K562 (cell line): ENCODE measurements around the gene DDX60. TPM values are rescaled to one million over a fixed set of nuclear protein-coding genes. Genes with fewer than 3 reads are reported as not detected.

Experiments
- ATAC-seq: fragments of 200-7000 bp; cut with Tn5 transposase; 3 replicates; pipeline ENCODE4 v1.9.1; 2020; ENCODE audit warnings: moderate library complexity
- BruUV-seq: library from RNA; stranded (reverse); fragments of 400-500 nt; replicated peaks from 2 replicates; lab custom pipeline; 2021; lab: Mats Ljungman, UMichigan
- CTCF ChIA-PET: fragments of 300-600 bp; formaldehyde crosslinking; extraction: SDS; loops from one replicate; lab custom pipeline; 2021; ENCODE audit warnings: low intra/inter-chr PET ratio; lab: Yijun Ruan, JAX
- POLR2A ChIA-PET: fragments of 300-600, 350-650 bp; sonication (Branson Sonifier 250); formaldehyde crosslinking; extraction: SDS; loops from one replicate; lab custom pipeline; 2021; ENCODE audit warnings: antibody characterized with exemption, inconsistent platforms; lab: Yijun Ruan, JAX
- DNase-seq, 4 experiments: peaks; one replicate each; pipeline versions ENCODE4 v3.0.0 to v3.0.0-alpha.2; 2011 to 2018; ENCODE audit warnings: low spot score in 3 of 4, mixed read lengths in 3 of 4; ENCODE audit errors: extremely low read depth in 1 of 4
- FAIRE-seq: peaks from 2 replicates; lab custom pipeline; 2011; peaks lifted over from hg19 to GRCh38; lab: Jason Lieb, UNC
- H2AFZ ChIP-seq: 2 replicates; pipeline ENCODE4 v1.6.0; 2011; ENCODE audit warnings: low read depth, low read length, control low read depth, inconsistent platforms
- H3K27ac ChIP-seq: fragments of 200-600 bp; 3 replicates; pipeline ENCODE4 v1.8.0; 2011; ENCODE audit warnings: low read depth, mild to moderate bottlenecking, control low read depth, inconsistent platforms, low read length, moderate library complexity, mixed read lengths; ENCODE audit errors: extremely low read depth
- H3K27me3 ChIP-seq, 2 experiments: fragments of 300-600 bp in 1 of 2; 2 replicates in 1 of 2; 3 replicates in 1 of 2; pipeline versions ENCODE4 v1.6.0 to v1.8.0; 2011; ENCODE audit warnings: inconsistent platforms in 2 of 2, low read length in 2 of 2, mild to moderate bottlenecking in 1 of 2, mixed read lengths in 1 of 2, moderate library complexity in 1 of 2; ENCODE audit not compliant: control insufficient read depth in 2 of 2, insufficient read depth in 2 of 2
- H3K36me3 ChIP-seq: fragments of 300-600 bp; 3 replicates; pipeline ENCODE4 v1.8.0; 2011; ENCODE audit warnings: mild to moderate bottlenecking, low read length, inconsistent platforms; ENCODE audit not compliant: control insufficient read depth, insufficient read depth
- H3K4me1 ChIP-seq, 2 experiments: fragments of 200-600 bp in 1 of 2; replicated peaks in 1 of 2; 2 replicates in 1 of 2; 3 replicates in 1 of 2; pipeline versions ENCODE4 v1.5.1 to v1.8.0; 2011; ENCODE audit warnings: inconsistent platforms in 2 of 2, low read length in 2 of 2, mild to moderate bottlenecking in 1 of 2, mixed read lengths in 1 of 2, moderate library complexity in 1 of 2; ENCODE audit not compliant: control insufficient read depth in 2 of 2, insufficient read depth in 2 of 2
- H3K4me2 ChIP-seq: 2 replicates; pipeline ENCODE4 v1.6.1; 2011; ENCODE audit warnings: low read length, control low read depth, inconsistent platforms, mixed read lengths; ENCODE audit not compliant: insufficient read depth
- H3K4me3 ChIP-seq: fragments of 200-600 bp; sonication (generic), shearing (Covaris generic); 2 replicates; pipeline ENCODE4 v1.5.1; 2016; ENCODE audit warnings: control low read depth, inconsistent platforms
- H3K79me2 ChIP-seq: fragments of 200-600 bp; 3 replicates; pipeline ENCODE4 v1.8.0; 2011; ENCODE audit warnings: low read length, inconsistent platforms; ENCODE audit not compliant: control insufficient read depth, insufficient read depth
- H3K9ac ChIP-seq, 2 experiments: 2 replicates each; pipeline versions ENCODE4 v1.6.0 to v1.6.1; 2011; ENCODE audit warnings: low read depth in 2 of 2, low read length in 2 of 2, control low read depth in 1 of 2, inconsistent platforms in 1 of 2, mild to moderate bottlenecking in 1 of 2, mixed read lengths in 1 of 2; ENCODE audit not compliant: insufficient read depth in 1 of 2
- H3K9me1 ChIP-seq: one replicate; pipeline ENCODE4 v1.6.0; 2011; ENCODE audit warnings: inconsistent platforms, mild to moderate bottlenecking, low read length, moderate library complexity; ENCODE audit not compliant: control insufficient read depth, insufficient read depth
- H3K9me3 ChIP-seq: replicated peaks from 2 replicates; pipeline ENCODE4 v1.5.1; 2011; ENCODE audit warnings: low read depth, low read length, inconsistent platforms; ENCODE audit not compliant: control insufficient read depth, insufficient read depth
- H4K20me1 ChIP-seq: replicated peaks from 2 replicates; pipeline ENCODE4 v1.6.1; 2011; ENCODE audit warnings: low read length, inconsistent platforms, mixed read lengths; ENCODE audit not compliant: control insufficient read depth, insufficient read depth
- BHLHE40 ChIP-seq: IDR thresholded peaks from 2 replicates; pipeline ENCODE4 v1.6.1; 2011; ENCODE audit warnings: low read length, improper control_type of control experiment
- CBFA2T3 ChIP-seq: fragments of 450-650 bp; IDR thresholded peaks from 2 replicates; pipeline ENCODE4 v1.6.1; 2017
- CBFB ChIP-seq: sonication (generic); formaldehyde crosslinking; IDR thresholded peaks from 2 replicates; pipeline ENCODE4 v1.4.0; 2020; ENCODE audit warnings: mild to moderate bottlenecking, missing genetic modification reagents
- CBX1 ChIP-seq: sonication (generic); IDR thresholded peaks from 2 replicates; pipeline ENCODE4 v1.6.1; 2016; ENCODE audit warnings: antibody characterized with exemption, low read depth, mild to moderate bottlenecking
- FOSL1 ChIP-seq: fragments of 200-800 bp; sonication (Bioruptor generic); conservative IDR thresholded peaks from 2 replicates; pipeline ENCODE4 v1.6.1; 2016; ENCODE audit warnings: missing genetic modification characterization, missing compliant biosample characterization
- NR2C2 ChIP-seq, 2 experiments: fragments of 200-800 bp in 1 of 2; sonication (Bioruptor generic) in 1 of 2; sonication (generic) in 1 of 2; formaldehyde crosslinking in 1 of 2; IDR thresholded peaks; 2 replicates each; pipeline versions ENCODE4 v1.6.1 to v1.8.0; 2016 to 2022; ENCODE audit warnings: mild to moderate bottlenecking in 1 of 2, missing compliant biosample characterization in 1 of 2, missing genetic modification characterization in 1 of 2, missing genetic modification reagents in 1 of 2
- POU5F1 ChIP-seq: fragments of 150-350 bp; IDR thresholded peaks from 2 replicates; pipeline ENCODE4 v1.6.1; 2014; ENCODE audit warnings: borderline replicate concordance, low read length, low read depth, mild to moderate bottlenecking; ENCODE audit not compliant: partially characterized antibody
- RNF219 ChIP-seq: fragments of 250-450 bp; sonication (Bioruptor Pico); IDR thresholded peaks from 2 replicates; pipeline ENCODE4 v1.5.0; 2022; ENCODE audit warnings: mild to moderate bottlenecking
- SMARCB1 ChIP-seq: IDR thresholded peaks from 2 replicates; pipeline ENCODE4 v1.6.1; 2011; ENCODE audit warnings: improper control_type of control experiment, low read depth; ENCODE audit not compliant: insufficient read length
- THRA ChIP-seq: fragments of 450-650 bp; IDR thresholded peaks from 2 replicates; pipeline ENCODE4 v1.6.1; 2017; ENCODE audit warnings: mild to moderate bottlenecking, moderate library complexity
- ZNF41 ChIP-seq: fragments of 250-450 bp; sonication (Bioruptor Pico); conservative IDR thresholded peaks from 2 replicates; pipeline ENCODE4 v1.4.0; 2020; ENCODE audit warnings: mild to moderate bottlenecking
- ZNF668 ChIP-seq: fragments of 250-450 bp; sonication (Bioruptor Pico); IDR thresholded peaks from 2 replicates; pipeline ENCODE4 v1.8.0; 2022; ENCODE audit warnings: mild to moderate bottlenecking, inconsistent platforms
- ZNF766 ChIP-seq: fragments of 200-800 bp; sonication (Bioruptor generic); conservative IDR thresholded peaks from 2 replicates; pipeline ENCODE4 v1.6.1; 2016; ENCODE audit warnings: missing genetic modification characterization, missing compliant biosample characterization
- ZNF785 ChIP-seq: fragments of 250-450 bp; sonication (Bioruptor Pico); IDR thresholded peaks from 2 replicates; pipeline ENCODE4 v1.4.0; 2020; ENCODE audit warnings: mild to moderate bottlenecking
- WGBS: fragments of 100-300 bp; shearing (Covaris generic); methylation state at CpG from one replicate; pipeline ENCODE4 v1.1.6; 2016; ENCODE audit warnings: low coverage, mixed read lengths; ENCODE audit not compliant: insufficient coverage; ENCODE audit errors: missing lambda C conversion rate; 5-methylcytosine and 5-hydroxymethylcytosine counted together
- in situ Hi-C: fragments of 300-500 bp; cut with MboI; formaldehyde crosslinking; loops from 4 replicates; pipeline ENCODE4 v1.15.0; 2018; ENCODE audit warnings: inconsistent platforms, mixed read lengths
- intact Hi-C: fragments of 100-400 bp; cut with micrococcal nuclease; formaldehyde crosslinking; loops from 2 replicates; pipeline ENCODE4 v1.14.2; 2022
- polyA plus RNA-seq, 8 experiments: library from polyadenylated mRNA; depleted of rRNA in 4 of 8; stranded (reverse) in 5 of 8; unstranded in 3 of 8; fragments of >200 nt; fragmentation: Nextera tagmentation in 2 of 8; fragmentation: Illumina TruSeq in 1 of 8; extraction: Ambion mirVana in 2 of 8; extraction: Trizol in 1 of 8; gene quantifications; 2 replicates each; pipeline versions ENCODE4 v1.2.1 to v1.2.3, GENCODE V29; 2011 to 2014; ENCODE audit warnings: inconsistent platforms in 1 of 8, missing spikeins in 1 of 8
- total RNA-seq, 7 experiments: library from RNA; depleted of rRNA in 6 of 7; stranded (reverse); fragments of >200 nt in 6 of 7; fragmentation: Illumina TruSeq in 2 of 7; extraction: Trizol in 2 of 7; gene quantifications; 2 replicates each; pipeline versions ENCODE4 v1.2.1 to v1.2.3, GENCODE V29; 2011 to 2021; ENCODE audit warnings: low replicate concordance in 1 of 7

The DDX60 gene
- total and polyA plus RNA-seq, 9 of the 15 experiments (the other 6 are each of a cell fraction or from before 2014, with no cell fraction given), result 0.06 to 0.25 (median 0.13) TPM

GRCh38 chr4:168319486-168320019 lies 1.0 kb upstream of the DDX60 start:
- FAIRE-seq, result no peak
- CTCF ChIA-PET, result no interaction called here
- no peak overlapping the region for H3K4me3 ChIP-seq
- intact Hi-C loops, result no loop called here
- TF ChIP-seq BHLHE40 (no peak), THRA (no peak), ZNF668 (no peak)
- TF ChIP-seq, all 486 proteins: peak for 0
- H2AFZ ChIP-seq, result no peak overlapping the region
- in situ Hi-C loops, result no loop called here
- no peak for DNase-seq
- 0% methylated on average over 3 of the region's 3 CpGs for WGBS
- H3K9ac ChIP-seq, result no peak overlapping the region
- no peaks in the 10 kb centered on the region for H3K36me3 ChIP-seq
- H3K79me2 ChIP-seq, result no peaks in the 10 kb centered on the region
- no peaks in the 10 kb centered on the region for H4K20me1 ChIP-seq
- peaks cover 0 to 6% of the 10 kb centered on the region in 2 experiments; a peak in 2 of 5 replicates for H3K4me1 ChIP-seq
- POLR2A ChIA-PET, result no interaction called here
- no peaks in the 10 kb centered on the region for H3K27me3 ChIP-seq
- H3K9me3 ChIP-seq, result no peaks in the 10 kb centered on the region
- no peak overlapping the region for H3K27ac ChIP-seq
- no peaks in the 10 kb centered on the region for H3K9me1 ChIP-seq
- no peak overlapping the region for H3K4me2 ChIP-seq
- no peak for ATAC-seq
- no TSS peak for BruUV-seq

- Histone ChIP-seq H3K79me2 (no peaks in the 10 kb centered on the region), H3K4me2 (no peak overlapping the region), H3K4me3 (no peak overlapping the region), H3K4me1 (peaks cover 0 to 6% of the 10 kb centered on the region in 2 experiments; a peak in 2 of 5 replicates), H4K20me1 (no peaks in the 10 kb centered on the region), H2AFZ (no peak overlapping the region), H3K27ac (no peak overlapping the region), H3K27me3 (no peaks in the 10 kb centered on the region), H3K36me3 (no peaks in the 10 kb centered on the region), H3K9me3 (no peaks in the 10 kb centered on the region), H3K9ac (no peak overlapping the region), H3K9me1 (no peaks in the 10 kb centered on the region)
- no peak for ATAC-seq
- intact Hi-C loops, result no loop called here
- no TSS peak for BruUV-seq
- ChIA-PET CTCF (no interaction called here), POLR2A (no interaction called here)
- DNase-seq, result no peak
- WGBS, result 0% methylated on average over 4 of the region's 4 CpGs
- FAIRE-seq, result no peak
- TF ChIP-seq CBFB (CRISPR knock-in tag) (no peak), CBFA2T3 (no peak), FOSL1 (no peak), SMARCB1 (no peak), ZNF785 (CRISPR knock-in tag) (no peak), RNF219 (no peak), POU5F1 (no peak), NR2C2 (CRISPR knock-in tag; IDR thresholded peaks at IDR 0.05) (no peak), NR2C2 (tag; IDR thresholded peaks at IDR 0.05) (no peak), CBX1 (no peak), ZNF766 (no peak), ZNF41 (CRISPR knock-in tag) (no peak)
- in situ Hi-C loops, result no loop called here
Observed at GRCh38 chr4:168317621-168318020, 931 bp downstream of the DDX60 start.
